Lower leg skin (tissue), 4 donors: ENCODE measurements around the gene LRPPRC. TPM values are rescaled to one million over a fixed set of nuclear protein-coding genes. Genes with fewer than 3 reads are reported as not detected.

Source experiments
- DNase-seq, 2 donors: peaks; one replicate each; pipeline ENCODE4 v3.0.0-alpha.2; 2019; ENCODE audit warnings: low spot score in 2 of 2
- H3K4me3 ChIP-seq: fragments of 200-600 bp; sonication (generic); 2 replicates; pipeline ENCODE4 v1.5.1; 2017; ENCODE audit warnings: mild to moderate bottlenecking, low read depth; ENCODE audit not compliant: poor library complexity, severe bottlenecking
- CTCF ChIP-seq, 3 donors: fragments of 450-650 bp; IDR thresholded peaks; one replicate each; pipeline ENCODE4 v1.5.1; 2016; ENCODE audit warnings: antibody characterized with exemption in 3 of 3, mild to moderate bottlenecking in 3 of 3, moderate library complexity in 2 of 3
- POLR2A ChIP-seq, 2 donors: fragments of 450-650 bp; IDR thresholded peaks; one replicate each; pipeline ENCODE4 v1.6.1; 2016 to 2017; ENCODE audit warnings: antibody characterized with exemption in 2 of 2, mild to moderate bottlenecking in 1 of 2, moderate library complexity in 1 of 2
- WGBS, 2 donors: methylation state at CpG; one replicate each; pipeline ENCODE4 v1.1.5; 2018; 5-methylcytosine and 5-hydroxymethylcytosine counted together
- intact Hi-C: fragments of 100-400 bp; cut with DNase I; formaldehyde crosslinking; loops from one replicate; pipeline ENCODE4 v1.15.0; 2023; ENCODE audit warnings: low total_unique reads
- total RNA-seq, 4 donors: library from RNA; depleted of rRNA; stranded (reverse); fragments of >200 nt; gene quantifications; one replicate each; pipeline ENCODE4 v1.1.0, GENCODE V29; 2016

The LRPPRC gene
- total RNA-seq, 4 donors from 2014 or later, result 39.5 to 51.2 (median 47.8) TPM

- DNase-seq, result peak in 1 of 2 donors; percentile 77
- WGBS, 2 donors, result 76 to 83% methylated on average over 12 to 13 of the region's 20 CpGs
- TF ChIP-seq CTCF (IDR thresholded peaks at IDR 0.05), result no peak
- TF ChIP-seq POLR2A (IDR thresholded peaks at IDR 0.05), result no peak
- intact Hi-C loops, result no loop called here
- no peak overlapping the region for H3K4me3 ChIP-seq
Observed at GRCh38 chr2:43851011-43851980, 144.5 kb downstream of the LRPPRC start.

- TF ChIP-seq CTCF (IDR thresholded peaks at IDR 0.05), result no peak
- no peak for TF ChIP-seq POLR2A (IDR thresholded peaks at IDR 0.05)
- H3K4me3 ChIP-seq, result no peak overlapping the region
- intact Hi-C loops, result no loop called here
- peak in 1 of 2 donors; percentile 8 for DNase-seq
- WGBS, 2 donors, result 59 to 60% methylated on average over 1 of the region's 1 CpG
Observed at GRCh38 chr2:43848214-43848613, 147.6 kb downstream of the LRPPRC start.

- WGBS, 2 donors, result 91 to 94% methylated on average over 5 of the region's 5 CpGs
- no peak overlapping the region for H3K4me3 ChIP-seq
- DNase-seq, result peak in 1 of 2 donors; percentile 50
- intact Hi-C loops, result no loop called here
- TF ChIP-seq CTCF (IDR thresholded peaks at IDR 0.05) (no peak), POLR2A (IDR thresholded peaks at IDR 0.05) (no peak)
Observed at GRCh38 chr2:43846140-43846793, 149.5 kb downstream of the LRPPRC start.

GRCh38 chr2:43845181-43845580, 150.6 kb downstream of the LRPPRC start:
- 74 to 84% methylated on average over 1 of the region's 1 CpG for WGBS, 2 donors
- no peak for TF ChIP-seq CTCF (IDR thresholded peaks at IDR 0.05)
- TF ChIP-seq POLR2A (IDR thresholded peaks at IDR 0.05), result no peak
- no peak overlapping the region for H3K4me3 ChIP-seq
- intact Hi-C loops, result no loop called here
- DNase-seq, result peak in 1 of 2 donors; percentile 18

GRCh38 chr2:43842866-43843226, 152.9 kb downstream of the LRPPRC start:
- TF ChIP-seq POLR2A (IDR thresholded peaks at IDR 0.05) (no peak), CTCF (IDR thresholded peaks at IDR 0.05) (no peak)
- peak in 1 of 2 donors; percentile 4 for DNase-seq
- intact Hi-C loops, result no loop called here
- WGBS, 2 donors, result 89% methylated on average over 9 of the region's 9 CpGs
- no peak overlapping the region for H3K4me3 ChIP-seq
